Upper lobe of left lung (tissue), 4 donors: ENCODE measurements around the gene RAPGEFL1.

Experiments
- CTCF ChIP-seq, 6 experiments: fragments of 450-650 bp in 4 of 6; fragments of 200-600 bp in 2 of 6; sonication (generic) in 2 of 6; IDR thresholded peaks; one replicate each; pipeline ENCODE4 v1.5.1; 2016 to 2019; ENCODE audit warnings: antibody characterized with exemption in 6 of 6
- EP300 ChIP-seq, 4 donors: sonication (generic); formaldehyde crosslinking; IDR thresholded peaks; one replicate each; pipeline ENCODE4 v1.5.1; 2017; ENCODE audit warnings: antibody characterized with exemption in 4 of 4, control low read depth in 2 of 4

GRCh38 chr17:40181205-40181604, 3.9 kb downstream of the RAPGEFL1 start:
- no peak for TF ChIP-seq CTCF (IDR thresholded peaks at IDR 0.05)
- TF ChIP-seq EP300 (IDR thresholded peaks at IDR 0.05): no peak
